Measurements from ENCODE around the gene CFAP97D2. TPM values are rescaled to one million over a fixed set of nuclear protein-coding genes. Genes with fewer than 3 reads are reported as not detected.

The CFAP97D2 gene
- total and polyA plus RNA-seq, 4 donors = 1.3 to 3.7 (median 1.5) TPM

DNA sequence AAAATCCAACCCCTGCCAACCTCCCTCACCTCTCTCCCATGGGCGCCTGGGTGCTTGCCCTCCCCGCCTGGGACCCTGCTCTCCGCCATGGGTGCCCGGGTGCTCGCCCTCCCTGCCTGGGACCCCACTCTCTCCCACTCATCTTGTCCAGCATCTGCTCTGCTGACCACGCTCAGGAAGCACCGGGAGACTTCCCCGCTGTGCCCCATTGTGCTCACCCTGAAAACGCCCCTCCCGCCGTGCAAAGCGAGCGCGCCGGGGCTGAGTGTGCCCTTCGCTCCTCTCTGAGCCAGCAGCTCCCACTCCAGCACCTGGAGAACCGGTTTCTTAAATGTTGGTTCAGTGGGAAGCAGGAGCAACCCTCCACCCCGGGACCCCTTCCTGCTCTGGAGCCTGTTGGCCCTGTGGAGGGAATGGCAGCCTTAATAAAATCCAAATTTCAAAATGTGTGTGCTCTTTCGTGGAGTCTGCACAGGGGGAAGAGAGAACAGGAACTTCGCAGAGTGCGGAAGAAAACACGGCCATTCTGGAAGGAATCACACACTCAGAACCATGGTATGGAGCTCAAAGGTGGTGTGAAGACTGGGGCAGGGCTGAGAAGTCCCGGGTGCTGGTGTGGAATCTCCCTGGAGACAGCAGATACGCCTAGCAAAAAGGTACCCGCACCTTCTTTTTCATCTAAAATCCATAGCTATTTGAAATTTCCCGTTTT, 32.5 kb downstream of the CFAP97D2 start:
- H3K9ac ChIP-seq (ENCODE audit: insufficient read depth in 1 of 2, low read length in 2 of 2) = no peak overlapping the region
- peaks cover 0 to 2% (median 0%) of the 10 kb centered on the region in 4 donors for H3K9me3 ChIP-seq (ENCODE audit: control insufficient read depth in 4 of 4, insufficient read depth in 3 of 4, low read length in 3 of 4)
- no peaks in the 10 kb centered on the region for H3K36me3 ChIP-seq (ENCODE audit: control insufficient read depth in 4 of 4, insufficient read depth in 4 of 4, low read length in 4 of 4)
- H3K4me1 ChIP-seq (ENCODE audit: control insufficient read depth in 5 of 5, insufficient read depth in 5 of 5, low read length in 5 of 5) = no peaks in the 10 kb centered on the region
- ATAC-seq (ENCODE audit: insufficient read depth, low FRiP score) (no peak), DNase-seq (peak; percentile 38 to 76 (median 70))
- no peak overlapping the region for H3K4me3 ChIP-seq
- 62 to 77% methylated on average over 26 of the region's 26 CpGs for WGBS, 2 donors
- peaks cover 0 to 2% (median 2%) of the 10 kb centered on the region in 3 donors for H3K27me3 ChIP-seq (ENCODE audit: control insufficient read depth in 3 of 3, insufficient read depth in 3 of 3, low read length in 2 of 3)
- H3K27ac ChIP-seq (ENCODE audit: low read depth in 1 of 2, low read length in 1 of 2) = no peak overlapping the region
- TF ChIP-seq, protein P1, sequence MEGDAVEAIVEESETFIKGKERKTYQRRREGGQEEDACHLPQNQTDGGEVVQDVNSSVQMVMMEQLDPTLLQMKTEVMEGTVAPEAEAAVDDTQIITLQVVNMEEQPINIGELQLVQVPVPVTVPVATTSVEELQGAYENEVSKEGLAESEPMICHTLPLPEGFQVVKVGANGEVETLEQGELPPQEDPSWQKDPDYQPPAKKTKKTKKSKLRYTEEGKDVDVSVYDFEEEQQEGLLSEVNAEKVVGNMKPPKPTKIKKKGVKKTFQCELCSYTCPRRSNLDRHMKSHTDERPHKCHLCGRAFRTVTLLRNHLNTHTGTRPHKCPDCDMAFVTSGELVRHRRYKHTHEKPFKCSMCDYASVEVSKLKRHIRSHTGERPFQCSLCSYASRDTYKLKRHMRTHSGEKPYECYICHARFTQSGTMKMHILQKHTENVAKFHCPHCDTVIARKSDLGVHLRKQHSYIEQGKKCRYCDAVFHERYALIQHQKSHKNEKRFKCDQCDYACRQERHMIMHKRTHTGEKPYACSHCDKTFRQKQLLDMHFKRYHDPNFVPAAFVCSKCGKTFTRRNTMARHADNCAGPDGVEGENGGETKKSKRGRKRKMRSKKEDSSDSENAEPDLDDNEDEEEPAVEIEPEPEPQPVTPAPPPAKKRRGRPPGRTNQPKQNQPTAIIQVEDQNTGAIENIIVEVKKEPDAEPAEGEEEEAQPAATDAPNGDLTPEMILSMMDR (IDR thresholded peaks at IDR 0.05; ENCODE audit: control extremely low read depth, extremely low read depth) = no peak

GRCh38 chr13:114212158-114212495, 33.1 kb downstream of the CFAP97D2 start:
- Histone ChIP-seq H3K4me1 (ENCODE audit: control insufficient read depth in 5 of 5, insufficient read depth in 5 of 5, low read length in 5 of 5) (no peaks in the 10 kb centered on the region), H3K9me3 (ENCODE audit: control insufficient read depth in 4 of 4, insufficient read depth in 3 of 4, low read length in 3 of 4) (no peaks in the 10 kb centered on the region), H3K4me3 (no peak overlapping the region), H3K27me3 (ENCODE audit: control insufficient read depth in 3 of 3, insufficient read depth in 3 of 3, low read length in 2 of 3) (peaks cover 0 to 2% (median 2%) of the 10 kb centered on the region in 3 donors), H3K9ac (ENCODE audit: insufficient read depth in 1 of 2, low read length in 2 of 2) (no peak overlapping the region), H3K27ac (ENCODE audit: low read depth in 1 of 2, low read length in 1 of 2) (no peak overlapping the region), H3K36me3 (ENCODE audit: control insufficient read depth in 4 of 4, insufficient read depth in 4 of 4, low read length in 4 of 4) (no peaks in the 10 kb centered on the region)
- ATAC-seq (ENCODE audit: insufficient read depth, low FRiP score) (no peak), DNase-seq (no peak)
- 70 to 83% methylated on average over 6 of the region's 6 CpGs for WGBS, 2 donors
- TF ChIP-seq, protein P1 (IDR thresholded peaks at IDR 0.05; ENCODE audit: control extremely low read depth, extremely low read depth) = no peak

- H3K27me3 ChIP-seq (ENCODE audit: control insufficient read depth in 3 of 3, insufficient read depth in 3 of 3, low read length in 2 of 3) = peaks cover 0 to 2% (median 2%) of the 10 kb centered on the region in 3 donors
- ATAC-seq (ENCODE audit: insufficient read depth, low FRiP score) (no peak), DNase-seq (no peak)
- TF ChIP-seq, protein P1 (IDR thresholded peaks at IDR 0.05; ENCODE audit: control extremely low read depth, extremely low read depth) = no peak
- no peaks in the 10 kb centered on the region for H3K36me3 ChIP-seq (ENCODE audit: control insufficient read depth in 4 of 4, insufficient read depth in 4 of 4, low read length in 4 of 4)
- WGBS, 2 donors = 83 to 92% methylated on average over 7 of the region's 7 CpGs
- no peak overlapping the region for H3K27ac ChIP-seq (ENCODE audit: low read depth in 1 of 2, low read length in 1 of 2)
- no peaks in the 10 kb centered on the region for H3K4me1 ChIP-seq (ENCODE audit: control insufficient read depth in 5 of 5, insufficient read depth in 5 of 5, low read length in 5 of 5)
- H3K9me3 ChIP-seq (ENCODE audit: control insufficient read depth in 4 of 4, insufficient read depth in 3 of 4, low read length in 3 of 4) = no peaks in the 10 kb centered on the region
- H3K4me3 ChIP-seq = no peak overlapping the region
- H3K9ac ChIP-seq (ENCODE audit: insufficient read depth in 1 of 2, low read length in 2 of 2) = no peak overlapping the region
Observed at GRCh38 chr13:114213980-114214379, 34.9 kb downstream of the CFAP97D2 start.

DNA sequence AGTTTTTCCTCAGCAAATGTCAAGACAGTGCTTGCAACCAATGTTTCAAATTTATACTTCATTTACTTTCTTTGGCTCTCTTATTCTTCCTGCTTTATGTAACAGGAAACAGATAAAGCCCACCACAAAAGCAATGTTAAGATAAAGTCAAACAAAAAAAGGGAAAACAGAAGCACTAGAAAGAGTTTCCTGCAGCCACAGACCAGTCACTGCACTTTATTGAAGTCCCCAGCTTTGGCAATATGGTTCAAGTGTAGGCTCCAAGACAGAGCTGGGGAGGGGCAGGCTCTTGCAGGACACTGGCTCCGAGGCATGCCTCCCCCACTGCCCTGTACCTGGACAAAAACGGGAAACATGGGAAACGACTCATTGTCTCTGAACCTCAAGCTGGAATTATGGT, 40.3 kb downstream of the CFAP97D2 start:
- Histone ChIP-seq H3K4me1 (ENCODE audit: control insufficient read depth in 5 of 5, insufficient read depth in 5 of 5, low read length in 5 of 5) (no peaks in the 10 kb centered on the region), H3K27me3 (ENCODE audit: control insufficient read depth in 3 of 3, insufficient read depth in 3 of 3, low read length in 2 of 3) (peaks cover 0 to 2% (median 0%) of the 10 kb centered on the region in 3 donors), H3K4me3 (no peak overlapping the region), H3K27ac (ENCODE audit: low read depth in 1 of 2, low read length in 1 of 2) (no peak overlapping the region), H3K36me3 (ENCODE audit: control insufficient read depth in 4 of 4, insufficient read depth in 4 of 4, low read length in 4 of 4) (no peaks in the 10 kb centered on the region), H3K9ac (ENCODE audit: insufficient read depth in 1 of 2, low read length in 2 of 2) (no peak overlapping the region), H3K9me3 (ENCODE audit: control insufficient read depth in 4 of 4, insufficient read depth in 3 of 4, low read length in 3 of 4) (no peaks in the 10 kb centered on the region)
- TF ChIP-seq, protein P1 (IDR thresholded peaks at IDR 0.05; ENCODE audit: control extremely low read depth, extremely low read depth) = no peak
- ATAC-seq (ENCODE audit: insufficient read depth, low FRiP score) = no peak
- DNase-seq = no peak
- 21 to 34% methylated on average over 3 of the region's 3 CpGs for WGBS, 2 donors

Data from lung (tissue), 12 donors.